SH-SY5Y (cell line): Measurements from ENCODE around the gene CYB5B.

Source experiments
- GATA2 ChIP-seq: IDR thresholded peaks from 2 replicates; pipeline ENCODE4 v1.6.1; 2011; ENCODE audit warnings: mild to moderate bottlenecking, low read depth, low read length
- GATA3 ChIP-seq: IDR thresholded peaks from 2 replicates; pipeline ENCODE4 v1.6.1; 2011; ENCODE audit warnings: low read depth, mild to moderate bottlenecking, low read length, moderate library complexity

Gene CYB5B

DNA sequence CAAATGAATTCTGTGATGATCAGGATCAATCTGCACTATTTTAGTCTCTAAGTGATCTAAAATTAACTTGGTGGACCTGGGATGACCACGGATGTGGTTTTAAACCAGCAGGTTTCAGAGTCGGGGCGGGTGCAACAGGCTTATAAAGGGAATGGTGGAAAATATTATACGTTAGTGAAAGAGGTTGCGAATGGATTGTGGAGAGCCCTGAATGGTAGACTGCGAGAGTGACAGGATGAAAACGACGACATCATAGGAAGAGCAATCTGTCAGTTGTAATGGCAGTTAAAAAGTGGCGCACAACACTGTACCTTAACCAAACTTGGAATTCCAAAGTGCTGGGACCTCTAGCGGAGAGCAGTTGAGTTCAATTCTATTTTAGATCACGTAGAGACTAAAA is 1.2 kb upstream of the CYB5B start:
- TF ChIP-seq GATA2 (no peak), GATA3 (no peak)

DNA sequence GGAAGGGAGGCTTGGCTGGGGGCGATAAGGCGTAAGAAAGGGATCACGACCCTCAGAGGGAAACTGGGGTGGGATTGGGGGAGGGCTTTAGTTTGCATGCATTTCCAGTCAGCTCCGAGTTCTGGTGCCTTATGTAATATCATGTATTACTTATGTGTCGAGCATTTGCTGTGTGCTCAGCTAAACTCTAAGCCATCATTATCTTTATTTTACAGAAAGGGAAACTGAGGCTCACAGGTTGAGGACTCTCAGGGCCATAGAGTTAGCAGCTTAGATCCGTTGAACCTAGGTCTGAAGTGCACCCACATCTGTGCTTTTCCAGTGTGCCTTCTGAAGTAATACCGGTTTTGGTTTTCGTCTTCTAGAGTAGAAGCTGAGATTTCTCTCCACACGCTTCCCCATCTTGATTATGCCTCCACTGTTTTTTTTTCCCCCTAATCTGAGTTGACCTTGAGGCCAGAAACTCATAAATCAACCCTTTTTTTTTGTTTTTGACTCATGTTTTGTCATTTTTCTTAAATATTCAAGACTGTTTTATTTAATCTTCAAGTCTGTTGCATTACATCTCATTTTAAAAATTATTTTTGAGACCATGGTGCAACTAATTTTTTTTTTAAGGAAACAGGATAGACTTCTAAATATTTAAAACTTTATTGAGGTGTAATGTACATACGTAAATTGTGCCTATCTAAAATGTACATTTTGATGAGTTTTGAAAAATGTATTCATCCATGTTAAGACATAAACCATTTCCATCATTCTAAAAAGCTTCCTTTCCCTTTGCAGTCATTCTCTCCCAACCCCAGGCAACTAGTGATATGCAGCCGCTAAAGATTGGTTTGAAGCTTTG is 741 bp downstream of the CYB5B start:
- no peak for TF ChIP-seq GATA3
- no peak for TF ChIP-seq GATA2

DNA sequence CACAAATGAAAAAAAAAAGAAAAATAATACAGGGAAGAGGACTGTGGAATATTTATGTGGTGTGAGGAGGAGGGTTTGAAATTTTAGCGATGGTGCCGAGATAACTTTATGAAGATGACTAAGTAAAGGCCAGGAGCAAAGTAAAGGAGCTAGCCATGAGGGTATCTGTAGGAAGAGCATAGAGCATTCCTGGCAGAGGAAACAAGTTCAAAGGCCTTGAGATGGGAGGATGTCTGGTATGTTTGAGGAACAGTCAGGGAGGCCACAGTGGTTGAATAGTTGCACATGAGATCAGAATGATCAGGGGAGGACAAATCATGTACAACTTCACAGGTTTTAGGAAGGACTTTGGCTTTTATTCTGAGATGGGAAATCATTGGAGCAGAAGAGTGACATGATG is 4.2 kb downstream of the CYB5B start:
- TF ChIP-seq GATA2 = no peak
- no peak for TF ChIP-seq GATA3

DNA sequence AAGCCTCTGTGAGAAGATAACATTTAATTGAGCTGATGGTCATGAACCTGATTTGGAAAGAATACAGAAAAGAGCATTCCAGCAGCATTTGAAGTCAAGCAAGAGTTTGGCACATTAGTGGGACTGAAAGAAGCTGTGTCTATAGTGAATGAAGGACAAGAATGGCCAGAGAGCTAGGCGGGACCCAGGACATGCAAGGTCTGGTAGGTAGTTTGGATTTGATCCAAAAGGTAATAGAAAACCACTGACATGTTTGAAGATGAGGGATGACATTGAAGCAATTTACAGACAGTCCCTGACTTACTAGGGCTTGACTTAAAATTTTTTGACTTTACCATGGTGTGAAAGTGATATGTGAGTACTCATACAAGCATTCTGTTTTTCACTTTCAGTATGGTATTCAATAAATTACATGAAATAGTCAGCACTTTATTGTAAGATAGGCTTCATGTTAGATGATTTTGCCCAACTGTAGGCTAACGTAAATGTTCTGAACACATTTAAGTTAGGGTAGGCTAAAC is 7.6 kb downstream of the CYB5B start:
- TF ChIP-seq GATA3 (no peak), GATA2 (no peak)

DNA sequence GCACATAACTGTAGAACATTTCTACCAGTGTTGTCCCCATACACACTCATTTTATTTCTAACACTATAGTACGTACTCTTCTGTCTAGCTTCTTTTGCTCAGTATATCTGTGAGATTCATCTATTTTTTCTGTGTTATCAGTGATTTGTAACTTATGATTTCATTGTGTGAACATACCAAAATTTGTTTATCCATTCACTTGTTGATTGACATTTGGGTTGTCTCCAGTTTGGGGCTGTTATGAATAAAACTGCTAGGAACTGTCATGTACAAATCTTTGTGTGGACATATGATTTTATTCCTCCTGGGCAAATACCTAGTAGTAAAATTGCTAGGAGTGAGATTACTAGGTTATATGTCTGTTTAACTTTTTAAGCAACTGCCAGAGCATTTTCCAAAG is 9.6 kb downstream of the CYB5B start:
- TF ChIP-seq GATA2 = no peak
- TF ChIP-seq GATA3 = no peak

DNA sequence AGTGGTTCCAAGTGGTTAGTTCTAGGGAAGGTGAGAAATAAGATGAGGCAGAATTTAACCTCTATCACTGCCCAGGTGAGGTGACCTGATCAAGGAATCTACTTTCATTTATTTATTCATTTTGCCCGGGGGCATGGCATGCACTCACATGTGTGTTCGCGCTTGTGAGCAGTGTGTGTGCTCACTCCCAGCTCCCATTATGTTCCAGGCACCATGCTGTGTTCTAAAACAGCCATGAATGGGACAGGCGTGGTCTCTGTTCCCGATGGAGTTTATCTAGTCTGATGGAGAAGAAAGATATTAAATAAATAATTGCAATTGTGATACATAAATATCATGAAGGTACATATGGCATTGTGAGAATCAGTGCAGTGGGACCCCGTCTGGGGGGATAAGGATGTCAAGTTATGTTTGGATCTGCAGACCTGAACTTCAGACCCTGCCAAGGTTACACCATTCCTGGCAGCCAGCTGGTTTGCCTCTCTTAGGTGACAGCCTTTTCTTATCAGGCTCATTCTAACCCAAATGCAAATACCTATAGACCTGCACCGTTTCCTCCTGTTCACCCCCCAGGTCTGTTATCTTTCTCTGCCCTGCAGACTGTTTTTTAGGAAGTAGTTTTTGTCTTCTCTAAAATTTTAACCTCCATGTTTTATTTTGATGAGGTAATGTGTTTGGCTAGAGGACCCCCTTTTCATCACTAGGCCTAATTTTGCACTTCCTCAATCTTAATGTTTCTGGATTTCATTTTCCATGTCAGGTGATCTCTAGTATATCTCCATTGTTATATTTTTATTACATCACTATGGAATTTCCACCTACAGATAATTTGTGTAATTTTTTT is 11.8 kb downstream of the CYB5B start:
- TF ChIP-seq GATA2 = no peak
- no peak for TF ChIP-seq GATA3

DNA sequence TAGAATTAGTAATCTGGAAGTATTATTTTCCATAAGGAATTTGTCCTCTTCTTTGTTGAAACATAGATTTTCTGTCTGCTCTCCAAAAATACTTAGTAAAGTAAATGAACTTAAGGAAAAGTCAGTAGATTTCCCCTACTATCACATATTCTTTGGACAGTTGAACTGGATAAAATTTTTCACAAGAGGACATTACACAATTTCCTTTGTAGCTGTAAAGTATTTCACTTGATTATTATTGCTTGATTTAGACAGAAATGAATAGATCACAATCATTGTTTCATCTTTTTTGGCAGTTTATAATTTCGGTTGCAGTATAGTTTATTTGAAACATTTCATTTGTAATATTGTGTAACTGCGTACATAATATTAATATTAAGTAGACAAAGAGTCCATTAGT is 12.5 kb downstream of the CYB5B start:
- TF ChIP-seq GATA3 (no peak), GATA2 (no peak)

DNA sequence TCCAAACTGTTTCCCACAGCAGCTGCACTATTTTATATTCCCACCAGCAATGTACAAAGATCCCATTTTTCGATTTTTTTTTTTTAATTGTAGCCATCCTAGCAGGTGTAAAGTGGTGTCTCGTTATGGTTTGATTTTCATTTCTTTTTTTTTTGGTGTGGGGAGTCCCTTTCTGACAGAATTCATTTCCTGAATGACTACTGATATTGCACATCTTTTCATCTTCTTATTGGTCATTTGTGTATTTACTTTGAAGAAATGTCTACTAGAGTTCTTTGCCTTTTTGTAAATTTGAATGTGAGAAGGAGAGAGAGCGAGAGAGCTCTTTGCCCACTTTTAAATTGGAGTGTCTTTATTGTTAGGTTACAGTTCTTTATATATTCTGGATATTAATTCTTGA is 14.0 kb downstream of the CYB5B start:
- TF ChIP-seq GATA2 = no peak
- TF ChIP-seq GATA3 = no peak

DNA sequence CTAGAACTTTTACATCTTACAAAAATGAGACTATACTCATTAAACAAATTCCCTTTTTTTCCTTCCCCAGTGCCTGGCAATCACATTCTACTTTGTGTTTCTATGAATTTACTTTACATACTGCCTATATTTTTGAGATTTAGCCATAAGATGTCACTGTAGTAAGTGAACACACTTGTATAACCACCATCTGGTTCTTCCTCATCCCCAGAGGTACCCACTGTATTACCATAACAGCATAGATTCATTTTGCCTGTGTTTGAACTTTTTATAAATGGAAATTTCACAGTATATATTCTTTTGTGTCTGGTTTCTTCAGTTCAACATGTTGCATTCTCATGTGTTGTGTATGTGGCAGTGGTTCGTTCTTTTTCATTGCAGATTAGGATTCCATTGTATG is 15.8 kb downstream of the CYB5B start:
- TF ChIP-seq GATA2 (no peak), GATA3 (no peak)

DNA sequence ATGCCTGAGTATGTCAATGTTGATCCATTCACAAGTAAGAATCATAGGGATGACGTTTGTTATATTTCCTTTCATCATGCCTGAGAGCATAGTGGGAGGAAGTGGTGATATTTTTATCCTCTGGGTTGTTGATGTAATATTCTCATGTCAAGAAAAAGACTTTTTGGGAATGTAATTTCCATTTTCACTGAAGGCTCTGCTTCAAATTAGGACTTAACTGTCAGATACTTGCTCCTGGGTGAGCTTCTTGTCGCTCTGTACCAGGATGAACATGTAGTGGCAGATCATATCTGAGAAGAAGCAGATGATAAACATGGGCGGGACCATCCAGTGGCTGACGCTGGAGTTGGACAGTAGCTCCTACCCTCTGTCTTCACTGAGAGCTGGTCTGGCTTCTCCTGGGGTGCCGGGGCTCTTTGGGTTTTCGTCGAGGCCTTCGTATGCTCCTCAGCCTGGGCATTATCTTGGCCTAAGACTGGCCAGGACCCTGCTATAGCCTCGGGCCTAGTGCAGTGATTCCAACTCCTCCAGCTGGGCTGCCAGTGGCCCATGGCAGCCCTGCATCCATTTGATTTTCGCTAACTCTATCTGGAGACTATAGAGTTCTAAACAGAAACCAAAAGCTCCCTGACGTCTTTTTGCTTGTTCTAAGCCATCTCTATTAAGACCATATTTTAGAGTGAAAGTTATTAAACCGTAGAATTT is 19.7 kb downstream of the CYB5B start:
- no peak for TF ChIP-seq GATA3
- TF ChIP-seq GATA2 = no peak

DNA sequence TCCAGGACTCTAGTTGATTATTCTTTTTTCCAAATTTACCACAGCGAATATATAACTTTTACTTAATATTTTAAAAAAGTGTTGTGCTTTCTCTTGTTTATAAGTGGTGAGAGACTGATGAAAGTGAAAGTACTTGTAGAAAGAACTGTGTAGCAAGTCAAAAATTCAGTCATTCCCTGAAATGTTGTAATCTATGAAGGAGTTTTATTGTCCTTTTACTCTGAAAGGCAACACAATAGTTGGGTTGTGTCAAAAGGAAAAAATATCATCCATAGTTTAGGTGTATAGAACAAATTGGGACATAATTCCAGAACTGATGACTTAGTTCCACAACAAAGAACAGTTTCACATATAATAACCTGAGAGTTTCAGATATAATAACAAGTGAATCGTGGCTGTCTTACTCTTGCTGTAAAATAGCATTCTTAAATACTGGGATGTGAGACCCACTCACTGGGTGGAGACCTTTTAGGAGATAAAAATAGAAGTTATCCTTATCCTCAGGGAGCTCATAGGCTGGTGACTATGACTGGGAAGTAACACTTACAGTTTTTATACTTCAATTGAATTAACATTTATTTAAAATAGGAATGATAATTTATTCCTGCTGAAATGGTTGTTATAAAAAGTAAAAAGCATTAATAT is 20.6 kb downstream of the CYB5B start:
- TF ChIP-seq GATA3 (no peak), GATA2 (no peak)

DNA sequence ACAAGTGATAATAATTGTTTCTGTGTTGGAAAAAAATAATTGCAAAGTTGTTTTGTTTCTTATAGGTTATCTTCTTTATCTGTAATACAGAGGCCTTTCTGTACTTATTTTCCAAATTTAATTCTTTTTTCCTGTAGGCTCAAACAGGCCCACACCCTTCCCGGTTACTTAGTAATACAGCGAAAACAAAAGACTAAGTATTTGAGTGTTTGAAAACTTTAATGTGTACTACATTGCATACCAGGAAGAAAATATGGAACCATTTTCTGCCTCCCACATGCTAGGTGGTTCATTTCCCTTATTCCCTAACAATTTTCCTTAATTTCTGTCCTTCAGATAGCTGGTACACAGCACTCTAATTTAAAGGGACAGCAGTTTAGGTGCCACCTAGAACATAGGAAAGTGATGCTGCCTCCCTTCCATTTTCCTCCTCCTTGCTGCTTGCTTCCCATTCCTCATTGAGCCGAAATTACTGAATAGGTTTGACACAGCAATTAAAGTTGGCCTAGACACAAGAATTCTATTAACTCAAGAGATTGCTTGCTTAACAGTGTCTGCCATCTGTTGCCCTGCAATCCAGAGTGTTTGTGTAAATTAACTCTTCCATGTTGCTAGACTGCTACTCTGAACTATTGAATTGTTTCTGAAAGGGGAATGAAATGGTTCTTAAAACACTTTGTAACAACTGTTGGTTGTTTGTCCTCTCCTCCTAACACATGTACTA is 24.2 kb downstream of the CYB5B start:
- TF ChIP-seq GATA2 = no peak
- no peak for TF ChIP-seq GATA3

DNA sequence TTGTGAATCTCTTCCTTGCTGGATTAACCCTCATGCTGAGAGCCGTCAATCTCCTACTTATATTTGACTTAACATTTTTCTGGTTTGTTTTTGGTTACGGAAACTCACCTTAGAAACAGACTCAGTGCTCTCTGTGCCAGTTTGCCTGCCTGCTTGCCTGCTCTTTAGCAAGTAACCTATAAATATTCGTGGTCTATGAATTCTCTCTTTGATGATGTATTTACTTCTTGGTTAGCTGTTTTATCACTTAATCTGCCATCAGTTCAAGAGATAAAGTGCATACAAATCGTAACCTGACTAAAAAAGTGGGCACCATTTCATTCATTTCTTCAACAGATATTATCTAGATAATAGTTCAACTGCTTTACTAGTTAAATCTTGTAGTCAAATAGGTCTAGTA is 26.7 kb downstream of the CYB5B start:
- no peak for TF ChIP-seq GATA3

DNA sequence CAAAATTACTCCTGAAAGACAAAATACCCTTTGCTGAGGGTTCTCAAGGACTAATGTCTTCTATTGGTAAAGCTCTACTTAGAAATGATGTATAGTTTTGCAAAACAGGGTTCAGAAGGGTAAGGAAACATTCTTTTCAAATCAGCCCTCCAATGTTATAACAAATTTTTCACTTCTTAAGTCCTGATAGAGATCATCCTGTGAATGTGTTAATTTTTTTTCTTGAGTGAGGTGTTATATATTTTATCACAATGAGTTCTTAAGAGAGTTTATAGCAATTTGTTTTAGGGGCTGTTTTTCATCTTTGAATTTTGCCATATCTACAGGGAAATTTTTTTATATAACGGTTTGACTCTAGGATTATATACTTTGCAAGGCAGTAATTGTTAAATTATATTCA is 29.5 kb downstream of the CYB5B start:
- TF ChIP-seq GATA2 (no peak), GATA3 (no peak)
